H9 (cell line): ENCODE measurements around the gene PRPF6. TPM values are rescaled to one million over a fixed set of nuclear protein-coding genes. Genes with fewer than 3 reads are reported as not detected.
A peak's percentile ranks its signal among the peaks of the same experiment; 100 is the strongest.

Source experiments
- DNase-seq: peaks from one replicate; pipeline ENCODE4 v3.0.0-alpha.2; 2017
- H2AFZ ChIP-seq: one replicate; pipeline ENCODE4 v1.6.1; 2013; ENCODE audit warnings: mild to moderate bottlenecking, low read length, control low read depth, moderate library complexity
- H2AK5ac ChIP-seq: 2 replicates; pipeline ENCODE4 v1.6.1; 2013; ENCODE audit warnings: low read length, control low read depth, mixed read lengths; ENCODE audit not compliant: insufficient read length
- H2BK120ac ChIP-seq: one replicate; pipeline ENCODE4 v1.6.1; 2013; ENCODE audit warnings: low read depth, mild to moderate bottlenecking, low read length, control low read depth, inconsistent platforms; ENCODE audit not compliant: poor library complexity, severe bottlenecking
- H2BK12ac ChIP-seq: 2 replicates; pipeline ENCODE4 v1.6.1; 2013; ENCODE audit warnings: low read length, control low read depth, mixed read lengths, low read depth; ENCODE audit not compliant: insufficient read length
- H2BK15ac ChIP-seq: 2 replicates; pipeline ENCODE4 v1.6.1; 2013; ENCODE audit warnings: low read depth, low read length, control low read depth
- H2BK20ac ChIP-seq: one replicate; pipeline ENCODE4 v1.6.1; 2013; ENCODE audit warnings: low read depth, mild to moderate bottlenecking, low read length, control low read depth, inconsistent platforms; ENCODE audit not compliant: poor library complexity, severe bottlenecking
- H2BK5ac ChIP-seq: 2 replicates; pipeline ENCODE4 v1.6.1; 2013; ENCODE audit warnings: low read length, control low read depth, mixed read lengths; ENCODE audit not compliant: insufficient read length
- H3K14ac ChIP-seq: 2 replicates; pipeline ENCODE4 v1.6.1; 2013; ENCODE audit warnings: low read length, control low read depth; ENCODE audit not compliant: insufficient read depth
- H3K18ac ChIP-seq: 2 replicates; pipeline ENCODE4 v1.6.1; 2013; ENCODE audit warnings: low read depth, mild to moderate bottlenecking, mixed read lengths, low read length, control low read depth; ENCODE audit not compliant: insufficient read length
- H3K23ac ChIP-seq: 2 replicates; pipeline ENCODE4 v1.6.1; 2013; ENCODE audit warnings: low read length, control low read depth, mixed read lengths, low read depth; ENCODE audit not compliant: insufficient read length
- H3K23me2 ChIP-seq: 2 replicates; pipeline ENCODE4 v1.6.1; 2013; ENCODE audit warnings: low read depth, mild to moderate bottlenecking, mixed read lengths, low read length, control low read depth; ENCODE audit not compliant: insufficient read length, poor library complexity, severe bottlenecking
- H3K27ac ChIP-seq: 2 replicates; pipeline ENCODE4 v1.5.1; 2013; ENCODE audit warnings: low read length, control low read depth, mixed read lengths, low read depth; ENCODE audit not compliant: insufficient read length
- H3K27me3 ChIP-seq: 2 replicates; pipeline ENCODE4 v1.6.1; 2013; ENCODE audit warnings: low read length, control low read depth, inconsistent platforms; ENCODE audit not compliant: insufficient read depth
- H3K4ac ChIP-seq: 2 replicates; pipeline ENCODE4 v1.6.1; 2013; ENCODE audit warnings: low read depth, mild to moderate bottlenecking, control low read depth, inconsistent platforms, low read length, moderate library complexity
- H3K4me1 ChIP-seq: 2 replicates; pipeline ENCODE4 v1.6.1; 2013; ENCODE audit warnings: low read length, control low read depth, inconsistent platforms; ENCODE audit not compliant: insufficient read depth
- H3K4me2 ChIP-seq: 2 replicates; pipeline ENCODE4 v1.6.1; 2013; ENCODE audit warnings: low read length, control low read depth, mixed read lengths; ENCODE audit not compliant: insufficient read length, insufficient read depth
- H3K56ac ChIP-seq: 2 replicates; pipeline ENCODE4 v1.6.1; 2013; ENCODE audit warnings: low read depth, mild to moderate bottlenecking, mixed read lengths, low read length, control low read depth; ENCODE audit not compliant: insufficient read length
- H3K79me1 ChIP-seq: 2 replicates; pipeline ENCODE4 v1.6.1; 2013; ENCODE audit warnings: low read depth, mild to moderate bottlenecking, moderate library complexity, low read length, control low read depth, inconsistent platforms; ENCODE audit not compliant: insufficient read depth, poor library complexity, severe bottlenecking
- H3K79me2 ChIP-seq: 2 replicates; pipeline ENCODE4 v1.6.1; 2013; ENCODE audit warnings: low read length, control low read depth, inconsistent platforms; ENCODE audit not compliant: insufficient read depth
- H3K9ac ChIP-seq: 2 replicates; pipeline ENCODE4 v1.6.1; 2013; ENCODE audit warnings: low read length, control low read depth, mixed read lengths; ENCODE audit not compliant: insufficient read length; ENCODE audit errors: extremely low read depth
- H3K9me3 ChIP-seq: one replicate; pipeline ENCODE4 v1.6.1; 2013; ENCODE audit warnings: low read depth, low read length, inconsistent platforms; ENCODE audit not compliant: control insufficient read depth
- H3T11ph ChIP-seq: one replicate; pipeline ENCODE4 v1.6.1; 2013; ENCODE audit warnings: mild to moderate bottlenecking, low read length, control low read depth, inconsistent platforms
- H4K20me1 ChIP-seq: one replicate; pipeline ENCODE4 v1.6.1; 2013; ENCODE audit not compliant: control insufficient read depth, insufficient read length, insufficient read depth
- H4K5ac ChIP-seq: 2 replicates; pipeline ENCODE4 v1.6.1; 2013; ENCODE audit warnings: low read depth, mild to moderate bottlenecking, mixed read lengths, low read length, control low read depth; ENCODE audit not compliant: insufficient read length
- H4K8ac ChIP-seq: replicated peaks from 2 replicates; pipeline ENCODE4 v1.6.1; 2013; ENCODE audit warnings: low read length, control low read depth, mixed read lengths, low read depth; ENCODE audit not compliant: insufficient read length
- H4K91ac ChIP-seq: 2 replicates; pipeline ENCODE4 v1.6.1; 2013; ENCODE audit warnings: low read depth, mild to moderate bottlenecking, moderate library complexity, mixed read lengths, low read length, control low read depth; ENCODE audit not compliant: insufficient read length
- H3K27ac Mint-ChIP-seq, 3 experiments: 2 replicates in 2 of 3; 3 replicates in 1 of 3; pipeline ENCODE4 v1.8.0; 2020 to 2021; ENCODE audit warnings: mixed read lengths in 3 of 3, mild to moderate bottlenecking in 1 of 3, moderate library complexity in 1 of 3
- H3K27me3 Mint-ChIP-seq: 2 replicates; pipeline ENCODE4 v1.8.0; 2021; ENCODE audit warnings: low read depth, mild to moderate bottlenecking, moderate library complexity, mixed read lengths
- H3K36me3 Mint-ChIP-seq, 3 experiments: 2 replicates in 2 of 3; 3 replicates in 1 of 3; pipeline ENCODE4 v1.8.0; 2020 to 2021; ENCODE audit warnings: low read depth in 3 of 3, mixed read lengths in 3 of 3; ENCODE audit not compliant: insufficient read depth in 1 of 3
- H3K4me1 Mint-ChIP-seq, 2 experiments: 2 replicates each; pipeline ENCODE4 v1.8.0; 2020; ENCODE audit warnings: mixed read lengths in 2 of 2
- H3K4me3 Mint-ChIP-seq, 2 experiments: 2 replicates in 1 of 2; 3 replicates in 1 of 2; pipeline ENCODE4 v1.8.0; 2020 to 2021; ENCODE audit warnings: mild to moderate bottlenecking in 2 of 2, mixed read lengths in 2 of 2, moderate library complexity in 1 of 2
- H3K9me3 Mint-ChIP-seq, 2 experiments: 2 replicates in 1 of 2; 3 replicates in 1 of 2; pipeline ENCODE4 v1.8.0; 2020; ENCODE audit warnings: mild to moderate bottlenecking in 2 of 2, mixed read lengths in 2 of 2, moderate library complexity in 1 of 2
- CTCF ChIP-seq: fragments of 200-600 bp; sonication (generic); conservative IDR thresholded peaks from 3 replicates; pipeline ENCODE4 v1.8.0; 2021; ENCODE audit warnings: antibody characterized with exemption, mild to moderate bottlenecking
- WGBS: extraction: QIAGEN DNeasy Blood & Tissue Kit; methylation state at CpG from one replicate; pipeline ENCODE4 v1.1.7; 2013; ENCODE audit warnings: missing lambda C conversion rate, low lambda C conversion rate, mixed read lengths; ENCODE audit not compliant: insufficient read length; ENCODE audit errors: extremely low coverage; 5-methylcytosine and 5-hydroxymethylcytosine counted together
- total RNA-seq: library from RNA; stranded (reverse); gene quantifications from 2 replicates; pipeline ENCODE4 v1.2.1, GENCODE V29; 2021

PRPF6 gene
- total RNA-seq, 1 experiment from 2014 or later = 87.9 TPM

- H3K23me2 ChIP-seq = peaks cover 14% of the 10 kb centered on the region
- no peak overlapping the region for H3T11ph ChIP-seq
- H2AK5ac ChIP-seq = no peak overlapping the region
- H2BK15ac ChIP-seq = no peak overlapping the region
- H2AFZ ChIP-seq = no peak overlapping the region
- no peaks in the 10 kb centered on the region for H4K20me1 ChIP-seq
- no peak overlapping the region for H2BK20ac ChIP-seq
- no peak overlapping the region for H2BK12ac ChIP-seq
- H4K5ac ChIP-seq = no peak overlapping the region
- H3K4me2 ChIP-seq = peak overlapping the region; percentile 32
- no peak overlapping the region for H3K27ac Mint-ChIP-seq
- DNase-seq = peak; percentile 51
- no peak overlapping the region for H3K56ac ChIP-seq
- H3K18ac ChIP-seq = no peak overlapping the region
- no peaks in the 10 kb centered on the region for H3K9me3 ChIP-seq
- H3K14ac ChIP-seq = no peak overlapping the region
- peaks cover 5% of the 10 kb centered on the region for H3K4me1 ChIP-seq
- H3K27me3 Mint-ChIP-seq = peaks cover 43% of the 10 kb centered on the region
- peaks cover 25% of the 10 kb centered on the region in 2 experiments for H3K4me1 Mint-ChIP-seq
- H2BK120ac ChIP-seq = no peak overlapping the region
- H3K27ac ChIP-seq = no peak overlapping the region
- peaks cover 13% of the 10 kb centered on the region; the same call in 1 of the 2 replicates for H3K27me3 ChIP-seq
- no peak overlapping the region for H4K91ac ChIP-seq
- peaks cover 0 to 16% (median 13%) of the 10 kb centered on the region in 3 experiments; a peak in 5 of 7 replicates for H3K36me3 Mint-ChIP-seq
- peaks cover 0 to 2% of the 10 kb centered on the region in 2 experiments; a peak in 1 of 5 replicates for H3K9me3 Mint-ChIP-seq
- no peaks in the 10 kb centered on the region for H3K79me1 ChIP-seq
- no peak overlapping the region for H2BK5ac ChIP-seq
- no peak overlapping the region for H3K23ac ChIP-seq
- H3K4ac ChIP-seq = no peak overlapping the region
- H3K9ac ChIP-seq = no peak overlapping the region
- no CpG with 5 or more reads among the region's 30 CpGs for WGBS
- no peak overlapping the region for H4K8ac ChIP-seq
- peak overlapping the region; percentile 57 to 77 for H3K4me3 Mint-ChIP-seq
- no peak for TF ChIP-seq CTCF
- H3K79me2 ChIP-seq = no peaks in the 10 kb centered on the region
Measured at GRCh38 chr20:64038224-64038564, 57.3 kb downstream of the PRPF6 start.
